ENCODE measurements around the gene MACROH2A2. TPM values are rescaled to one million over a fixed set of nuclear protein-coding genes. Genes with fewer than 3 reads are reported as not detected.

The MACROH2A2 gene
- total RNA-seq, 1 experiment from 2014 or later = 11.3 TPM

- H3K4me1 ChIP-seq (ENCODE audit: insufficient read depth, low read length) = 0 out of 2 replicates have a peak, but pooled peaks cover 3% of the 10 kb centered on the region
- TF ChIP-seq CTCF (conservative IDR thresholded peaks at IDR 0.05) = no peak
- Mint-ChIP-seq H3K27me3 (ENCODE audit: low read depth) (peaks cover 9% of the 10 kb centered on the region; the same call in 1 of the 2 replicates), H3K4me3 (no peak overlapping the region), H3K36me3 (ENCODE audit: insufficient read depth in 1 of 3, low read depth in 3 of 3) (peaks cover 0 to 16% (median 4%) of the 10 kb centered on the region in 3 experiments; a peak in 3 of 7 replicates), H3K27ac (no peak overlapping the region), H3K9me3 (no peaks in the 10 kb centered on the region), H3K4me1 (peaks cover 3% of the 10 kb centered on the region in 2 experiments; a peak in 2 of 4 replicates)
- no peaks in the 10 kb centered on the region for H3K9me3 ChIP-seq (ENCODE audit: control insufficient read depth, low read depth, low read length)
- no peak overlapping the region for H3K56ac ChIP-seq (ENCODE audit: insufficient read length, low read depth, low read length)
- no peak overlapping the region for H3K27ac ChIP-seq (ENCODE audit: insufficient read length, low read depth, low read length)
- H2AK5ac ChIP-seq (ENCODE audit: insufficient read length, low read length) = no peak overlapping the region
- DNase-seq = no peak
- H3K4me2 ChIP-seq (ENCODE audit: insufficient read depth, insufficient read length, low read length) = no peak overlapping the region
- H3K9ac ChIP-seq (ENCODE audit: extremely low read depth, insufficient read length, low read length) = no peak overlapping the region
- H2BK120ac ChIP-seq (ENCODE audit: low read depth, low read length, poor library complexity, severe bottlenecking) = no peak overlapping the region
- no CpG with 5 or more reads among the region's 3 CpGs for WGBS (ENCODE audit: extremely low coverage, insufficient read length, low lambda C conversion rate)
- no peak overlapping the region for H2AFZ ChIP-seq (ENCODE audit: low read length)
- no peak overlapping the region for H3K18ac ChIP-seq (ENCODE audit: insufficient read length, low read depth, low read length)
- H3K27me3 ChIP-seq (ENCODE audit: insufficient read depth, low read length) = no peaks in the 10 kb centered on the region
- H3K79me2 ChIP-seq (ENCODE audit: insufficient read depth, low read length) = no peaks in the 10 kb centered on the region
- H4K8ac ChIP-seq (replicated peaks; ENCODE audit: insufficient read length, low read depth, low read length) = no peak overlapping the region
- H3K14ac ChIP-seq (ENCODE audit: insufficient read depth, low read length) = no peak overlapping the region
- H2BK12ac ChIP-seq (ENCODE audit: insufficient read length, low read depth, low read length) = no peak overlapping the region
- no peaks in the 10 kb centered on the region for H3K79me1 ChIP-seq (ENCODE audit: insufficient read depth, low read depth, low read length, poor library complexity, severe bottlenecking)
- H4K5ac ChIP-seq (ENCODE audit: insufficient read length, low read depth, low read length) = no peak overlapping the region
- H2BK15ac ChIP-seq (ENCODE audit: low read depth, low read length) = no peak overlapping the region
- H2BK20ac ChIP-seq (ENCODE audit: low read depth, low read length, poor library complexity, severe bottlenecking) = no peak overlapping the region
- H3K4ac ChIP-seq (ENCODE audit: low read depth, low read length) = no peak overlapping the region
- no peak overlapping the region for H3K23ac ChIP-seq (ENCODE audit: insufficient read length, low read depth, low read length)
- H2BK5ac ChIP-seq (ENCODE audit: insufficient read length, low read length) = no peak overlapping the region
- no peaks in the 10 kb centered on the region for H4K20me1 ChIP-seq (ENCODE audit: control insufficient read depth, insufficient read depth, insufficient read length)
- H4K91ac ChIP-seq (ENCODE audit: insufficient read length, low read depth, low read length) = no peak overlapping the region
- H3T11ph ChIP-seq (ENCODE audit: low read length) = no peak overlapping the region
- H3K23me2 ChIP-seq (ENCODE audit: insufficient read length, low read depth, low read length, poor library complexity, severe bottlenecking) = no peaks in the 10 kb centered on the region
Observed at GRCh38 chr10:70088308-70088698, 35.7 kb downstream of the MACROH2A2 start.

Measured in H9 (cell line).